ENCODE data around the gene JADE3.

Gene JADE3

GRCh38 chrX:46991664-46992063 lies 79.4 kb downstream of the JADE3 start:
- H3K4me3 ChIP-seq (ENCODE audit: low read depth, low read length): no peak overlapping the region
- no peak for DNase-seq (ENCODE audit: low read depth)

GRCh38 chrX:46992070-46992469 lies 79.8 kb downstream of the JADE3 start:
- no peak for DNase-seq (ENCODE audit: low read depth)
- no peak overlapping the region for H3K4me3 ChIP-seq (ENCODE audit: low read depth, low read length)

More at GRCh38 chrX:46991664-46992063, 79.4 kb downstream of the JADE3 start:
- TF ChIP-seq CTCF (IDR thresholded peaks at IDR 0.05; ENCODE audit: insufficient read depth, low read depth, low read length, missing control alignments): no peak

GRCh38 chrX:46994096-46994495 lies 81.9 kb downstream of the JADE3 start:
- DNase-seq (ENCODE audit: low read depth): no peak
- TF ChIP-seq CTCF (IDR thresholded peaks at IDR 0.05; ENCODE audit: insufficient read depth, low read depth, low read length, missing control alignments): no peak
- no peak overlapping the region for H3K4me3 ChIP-seq (ENCODE audit: low read depth, low read length)

More at GRCh38 chrX:46992070-46992469, 79.8 kb downstream of the JADE3 start:
- no peak for TF ChIP-seq CTCF (IDR thresholded peaks at IDR 0.05; ENCODE audit: insufficient read depth, low read depth, low read length, missing control alignments)

- DNase-seq (ENCODE audit: low read depth): no peak
- no peak for TF ChIP-seq CTCF (IDR thresholded peaks at IDR 0.05; ENCODE audit: insufficient read depth, low read depth, low read length, missing control alignments)
- no peak overlapping the region for H3K4me3 ChIP-seq (ENCODE audit: low read depth, low read length)
These were observed 99.9 kb downstream of the JADE3 start for GRCh38 chrX:47012131-47012530.

GRCh38 chrX:47026198-47026597 lies 114.0 kb downstream of the JADE3 start:
- no peak overlapping the region for H3K4me3 ChIP-seq (ENCODE audit: low read depth, low read length)
- no peak for DNase-seq (ENCODE audit: low read depth)
- TF ChIP-seq CTCF (IDR thresholded peaks at IDR 0.05; ENCODE audit: insufficient read depth, low read depth, low read length, missing control alignments): no peak

- peak; percentile 59 for DNase-seq (ENCODE audit: low read depth)
These were observed 118.1 kb downstream of the JADE3 start for GRCh38 chrX:47030339-47030738.

More at GRCh38 chrX:47030339-47030738, 118.1 kb downstream of the JADE3 start:
- no peak overlapping the region for H3K4me3 ChIP-seq (ENCODE audit: low read depth, low read length)
- TF ChIP-seq CTCF (IDR thresholded peaks at IDR 0.05; ENCODE audit: insufficient read depth, low read depth, low read length, missing control alignments): peak; percentile 27
